Natural killer cell treated with Interleukin-12 subunit alpha and Interleukin-12 subunit beta and Interleukin-15 and Interleukin-18, amount 100 ng/mL, for 72 hours (primary cell): ENCODE data around the gene SNAP25. TPM values are rescaled to one million over a fixed set of nuclear protein-coding genes. Genes with fewer than 3 reads are reported as not detected.

ENCODE experiments used
- ATAC-seq, 2 donors: fragments of 150-1000 bp; cut with Tn5 transposase in 1 of 2; sonication (Bioruptor Pico), chemical (Tn5 transposase) in 1 of 2; 2 replicates each; pipeline ENCODE4 v1.10.0; 2021
- DNase-seq: peaks from one replicate; pipeline ENCODE4 v3.0.0; 2022; ENCODE audit warnings: low spot score
- H3K27ac Mint-ChIP-seq, 2 donors: 1 replicate in 1 of 2; 2 replicates in 1 of 2; pipeline ENCODE4 v1.8.0; 2022; ENCODE audit warnings: mixed read lengths in 2 of 2, mild to moderate bottlenecking in 1 of 2, moderate library complexity in 1 of 2
- H3K27me3 Mint-ChIP-seq, 2 donors: 1 replicate in 1 of 2; 2 replicates in 1 of 2; pipeline ENCODE4 v1.8.0; 2022; ENCODE audit warnings: mixed read lengths in 2 of 2
- H3K36me3 Mint-ChIP-seq: one replicate; pipeline ENCODE4 v1.8.0; 2022; ENCODE audit warnings: mixed read lengths
- H3K4me1 Mint-ChIP-seq, 2 donors: 1 replicate in 1 of 2; 2 replicates in 1 of 2; pipeline ENCODE4 v1.8.0; 2022; ENCODE audit warnings: low read depth in 2 of 2, mixed read lengths in 2 of 2, mild to moderate bottlenecking in 1 of 2
- H3K4me3 Mint-ChIP-seq: one replicate; pipeline ENCODE4 v1.8.0; 2022; ENCODE audit warnings: mixed read lengths
- H3K9me3 Mint-ChIP-seq: 2 replicates; pipeline ENCODE4 v1.8.0; 2022; ENCODE audit warnings: mixed read lengths
- total RNA-seq, 2 donors: library from RNA; stranded (reverse); gene quantifications; one replicate each; pipeline ENCODE4 v1.2.3, GENCODE V29; 2022

SNAP25 gene
- total RNA-seq, 2 donors from 2014 or later = 0.76 TPM; not detected in 1

- ATAC-seq (no peak), DNase-seq (no peak)
- Mint-ChIP-seq H3K36me3 (no peaks in the 10 kb centered on the region), H3K4me3 (peak overlapping the region; percentile 58), H3K27ac (peak overlapping the region; percentile 60 to 91), H3K4me1 (peaks cover 25 to 31% of the 10 kb centered on the region in 2 donors), H3K27me3 (peaks cover 0 to under 1% of the 10 kb centered on the region in 2 donors), H3K9me3 (peaks cover 3% of the 10 kb centered on the region)
Measured at GRCh38 chr20:10350188-10350842, 131.7 kb downstream of the SNAP25 start.

- no peak for DNase-seq
- no peak for ATAC-seq
- H3K4me1 Mint-ChIP-seq = peaks cover 25 to 31% of the 10 kb centered on the region in 2 donors
- no peak overlapping the region for H3K4me3 Mint-ChIP-seq
- no peaks in the 10 kb centered on the region for H3K27me3 Mint-ChIP-seq
- peaks cover 3% of the 10 kb centered on the region for H3K9me3 Mint-ChIP-seq
- H3K36me3 Mint-ChIP-seq = no peaks in the 10 kb centered on the region
- peak overlapping the region in 1 of 2 donors; percentile 6 for H3K27ac Mint-ChIP-seq
Measured at GRCh38 chr20:10352934-10353824, 134.5 kb downstream of the SNAP25 start.

- Mint-ChIP-seq H3K36me3 (no peaks in the 10 kb centered on the region), H3K4me1 (peaks cover 12 to 14% of the 10 kb centered on the region in 2 donors), H3K27me3 (peaks cover 0 to 6% of the 10 kb centered on the region in 2 donors), H3K9me3 (no peaks in the 10 kb centered on the region), H3K4me3 (no peak overlapping the region), H3K27ac (no peak overlapping the region)
- ATAC-seq (no peak), DNase-seq (no peak)
Measured at GRCh38 chr20:10356628-10357027, 138.0 kb downstream of the SNAP25 start.

Other genes starting within 250 kb of the SNAP25 start
- 1 to 10 TPM; 1.8 to 4.4 TPM for gene ANKEF1, start 183.8 kb upstream of the SNAP25 start, total RNA-seq
- gene MKKS, start 215.4 kb downstream of the SNAP25 start, total RNA-seq = 1 to 10 TPM; 5.6 to 5.7 TPM
- 1 to 10 TPM; 3.2 to 4.9 TPM for gene SLX4IP, start 216.5 kb downstream of the SNAP25 start, total RNA-seq